Inferior parietal cortex (tissue), 1 donor: ENCODE measurements around the gene C6orf89.

Source experiments
- DNase-seq: peaks from one replicate; pipeline ENCODE4 v3.0.0-alpha.2; 2016; ENCODE audit errors: extremely low spot score

C6orf89 gene

DNA sequence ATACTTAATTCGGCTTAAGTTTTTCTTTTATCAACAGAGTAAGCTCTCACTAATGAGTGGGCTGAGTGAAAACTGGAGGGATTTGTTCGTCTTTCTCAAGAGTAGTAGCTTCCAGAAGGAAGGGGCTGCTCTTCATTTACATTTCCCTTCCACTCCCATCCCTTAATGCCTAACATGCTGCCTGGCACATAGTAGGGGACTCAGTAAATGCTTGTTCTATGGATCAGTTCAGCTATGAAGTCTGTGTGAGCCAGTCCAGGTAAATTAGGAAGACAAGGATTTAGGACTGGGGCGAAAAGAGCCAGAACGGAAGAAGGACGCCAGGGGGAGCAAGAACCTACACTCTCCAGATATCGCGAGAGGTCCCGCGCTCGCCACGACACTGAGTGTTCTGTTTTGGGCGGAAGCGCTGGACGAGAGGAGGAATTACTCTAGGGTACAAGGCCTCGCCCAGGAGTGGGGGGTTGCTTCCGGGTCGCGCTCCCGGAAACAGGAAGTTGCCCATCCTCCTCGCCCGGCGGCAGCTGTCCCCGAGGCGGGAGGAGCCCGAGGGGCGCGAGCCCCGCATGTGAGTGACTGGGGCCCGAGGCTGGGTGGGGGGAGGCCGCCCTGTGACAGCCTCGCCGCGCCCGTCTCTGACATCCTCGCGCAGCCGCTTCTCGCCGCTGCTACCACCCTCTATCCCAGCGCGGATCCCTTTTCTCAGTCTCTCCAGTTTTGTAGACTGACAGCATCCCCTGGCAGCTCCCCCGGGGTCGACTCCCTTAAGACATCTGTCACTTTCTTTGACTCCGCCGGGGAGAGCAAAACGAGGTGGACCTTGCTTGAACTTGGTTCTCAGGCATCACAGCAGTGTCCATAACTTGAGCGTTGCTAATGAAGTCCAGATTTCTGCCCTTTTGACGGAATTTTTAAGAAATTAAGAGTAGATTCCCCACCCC is at the start of gene C6orf89:
Gene C6orf89 (plus strand): TSS at position 492 of the 941 bp plus-strand sequence. CDS start 13,493 bp downstream, outside the sequence.
- DNase-seq, result peak; percentile 99

DNA sequence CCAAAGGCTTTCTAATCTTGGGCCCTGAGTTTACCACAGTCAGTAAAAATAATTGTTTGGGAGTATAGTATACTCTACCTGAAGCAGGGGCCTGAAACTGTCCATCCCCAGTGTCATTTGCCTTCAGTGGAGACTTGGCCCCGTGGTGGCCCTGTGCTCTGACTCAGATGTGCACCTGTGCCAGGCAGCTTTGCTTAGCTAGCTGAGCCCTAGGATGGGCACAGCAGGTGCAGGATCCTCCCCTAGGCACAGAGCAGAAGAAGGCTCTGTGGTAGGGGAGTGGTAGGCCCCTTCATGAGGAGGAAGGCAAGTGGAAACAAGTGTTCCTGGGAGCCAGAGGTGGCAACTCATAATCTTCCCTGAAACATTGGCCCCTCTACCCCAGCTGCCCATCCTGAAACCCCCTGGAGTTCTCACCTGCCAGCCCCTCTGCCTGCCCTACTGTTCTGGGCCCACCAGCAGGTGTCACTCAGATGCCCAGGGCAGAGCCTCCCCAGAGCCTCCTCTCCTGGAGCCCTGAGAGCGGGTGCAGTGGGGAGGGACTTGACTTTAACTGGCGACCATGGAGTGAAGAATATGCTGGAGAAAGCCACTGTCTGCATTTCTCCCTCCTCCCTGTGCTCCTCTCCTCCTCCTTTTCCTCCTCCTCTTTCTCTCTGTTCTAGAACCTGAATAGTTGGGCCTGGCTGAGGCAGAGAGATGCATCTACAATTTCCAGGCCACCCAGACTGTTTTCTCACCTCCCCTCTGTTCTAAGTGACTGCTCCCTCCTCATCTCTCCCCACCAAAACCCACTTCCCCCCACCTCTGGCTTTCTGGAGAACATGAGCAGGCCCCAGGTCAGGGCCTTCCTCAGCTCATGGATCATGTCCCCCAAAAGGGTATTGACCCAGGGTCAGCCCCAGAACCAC is 49.4 kb upstream of the C6orf89 start:
- DNase-seq, result no peak

GRCh38 chr6:36837022-36837339 is 48.8 kb upstream of the C6orf89 start:
- no peak for DNase-seq

GRCh38 chr6:36837686-36838085 is 48.1 kb upstream of the C6orf89 start:
- no peak for DNase-seq

DNA sequence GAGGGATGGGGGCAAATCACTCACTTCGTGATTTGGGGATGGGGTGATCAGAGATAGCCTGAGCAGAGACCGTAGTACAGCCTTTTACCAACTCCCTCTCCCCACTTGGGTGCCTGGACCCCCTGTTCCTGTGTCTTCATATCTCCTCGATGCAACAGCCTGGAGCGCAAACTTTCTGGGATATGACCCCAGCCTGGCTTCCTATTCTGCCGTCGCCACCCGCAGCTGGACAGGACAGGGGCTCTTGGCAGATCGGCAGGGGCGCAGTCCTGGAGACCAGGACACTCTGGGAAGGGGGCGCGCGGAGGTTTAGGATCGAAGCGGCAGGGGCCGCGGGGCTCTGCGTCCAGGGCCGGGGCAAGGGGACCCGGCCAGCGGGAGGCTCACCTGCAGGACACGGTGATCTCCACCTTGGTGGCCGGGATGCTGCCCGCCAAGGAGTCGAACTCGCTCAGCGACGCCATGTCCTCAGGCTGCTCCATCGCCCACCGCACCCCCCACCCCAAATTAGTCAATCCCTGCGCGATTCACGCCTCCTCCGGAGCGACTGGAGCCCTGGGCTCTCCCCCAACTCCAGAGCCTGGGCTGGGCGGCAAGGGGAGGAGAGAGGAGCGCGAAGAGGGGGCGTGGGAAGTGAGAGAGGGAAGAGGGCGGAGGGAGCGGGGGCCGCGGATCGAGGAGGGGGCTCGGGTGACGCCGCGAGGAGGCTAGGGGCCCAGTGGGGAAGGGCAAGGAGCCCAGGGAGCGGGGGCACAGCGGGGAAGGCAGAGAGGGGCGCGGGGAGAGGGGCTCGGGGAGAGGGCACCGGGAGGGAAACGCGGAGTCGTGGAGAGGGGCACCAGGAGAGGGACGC is 46.6 kb upstream of the C6orf89 start, which contains the start of gene CPNE5:
Gene CPNE5 (minus strand): TSS at position 549 of the 853 bp plus-strand sequence. CDS start 67 bp downstream, at position 482.
- DNase-seq, result no peak

GRCh38 chr6:36839749-36840431 is 45.9 kb upstream of the C6orf89 start:
- no peak for DNase-seq

DNA sequence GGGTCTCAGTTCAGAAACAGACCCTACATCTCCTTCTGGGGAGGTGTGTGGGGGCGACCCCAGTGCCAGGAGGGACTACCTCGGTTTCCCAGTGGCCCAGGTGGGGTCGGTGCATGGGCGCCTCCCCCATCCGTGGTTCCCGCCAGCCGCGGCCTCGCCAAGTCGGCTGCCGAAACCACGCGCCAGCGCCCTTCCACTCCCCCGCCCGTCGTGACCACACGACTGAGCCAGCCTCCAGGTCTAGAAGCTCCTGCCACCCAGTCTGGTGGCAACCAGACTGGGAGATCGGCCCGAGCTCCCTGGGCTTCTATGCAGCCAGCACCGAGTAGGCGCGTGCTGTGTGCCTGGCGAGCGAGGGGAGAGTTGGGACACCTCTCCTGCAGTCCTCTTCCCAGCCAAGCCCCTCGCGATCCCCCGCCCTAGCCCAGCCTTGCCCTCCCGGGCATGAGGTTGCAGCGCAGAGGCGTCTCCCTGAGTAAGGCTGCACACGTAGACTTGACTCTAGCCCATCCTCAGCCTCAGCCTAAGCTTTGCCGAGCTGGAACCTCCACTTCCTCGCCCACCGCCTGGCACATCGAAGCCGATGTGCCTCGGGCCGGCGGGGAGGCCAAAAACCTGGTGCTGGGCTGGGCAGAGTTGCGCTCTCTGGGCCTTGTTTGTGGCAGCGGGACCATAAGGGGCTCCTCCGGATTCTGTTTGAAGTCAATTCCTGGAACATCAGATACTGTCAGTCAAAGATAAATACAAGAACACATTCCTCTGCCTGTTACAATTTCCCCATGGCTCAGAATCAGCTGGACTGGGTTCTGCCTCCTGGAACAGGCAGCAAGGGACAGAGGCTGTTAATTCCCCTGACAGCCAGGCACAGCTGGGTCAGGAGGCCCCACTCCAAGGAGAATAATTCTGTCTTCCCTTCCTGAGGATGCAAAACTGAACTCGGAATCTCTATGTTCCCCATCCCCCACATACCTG is 45.0 kb upstream of the C6orf89 start:
- DNase-seq, result no peak

DNA sequence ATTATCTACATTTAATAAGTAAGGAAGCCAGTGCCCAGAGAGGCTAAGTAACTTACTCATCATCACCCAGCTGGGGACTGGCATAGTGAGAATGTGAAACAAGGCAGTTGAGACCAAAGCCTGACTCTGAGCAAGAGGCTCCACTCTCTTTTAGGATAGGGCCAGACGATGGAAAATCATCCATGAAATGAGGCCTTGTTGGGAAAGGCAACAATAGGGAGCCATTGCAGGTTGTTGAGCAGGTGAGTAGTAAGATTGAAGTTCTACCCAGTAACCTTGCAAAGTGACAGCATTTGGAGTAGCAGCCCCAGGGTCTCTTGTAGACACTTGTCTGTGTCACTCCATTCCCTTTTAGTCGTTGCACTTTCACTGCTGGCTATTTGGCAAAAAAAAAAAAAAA is 44.0 kb upstream of the C6orf89 start:
- no peak for DNase-seq

GRCh38 chr6:36843170-36843569 is 42.6 kb upstream of the C6orf89 start:
- no peak for DNase-seq

- DNase-seq, result no peak
These were observed 41.3 kb upstream of the C6orf89 start for GRCh38 chr6:36844232-36845170.

DNA sequence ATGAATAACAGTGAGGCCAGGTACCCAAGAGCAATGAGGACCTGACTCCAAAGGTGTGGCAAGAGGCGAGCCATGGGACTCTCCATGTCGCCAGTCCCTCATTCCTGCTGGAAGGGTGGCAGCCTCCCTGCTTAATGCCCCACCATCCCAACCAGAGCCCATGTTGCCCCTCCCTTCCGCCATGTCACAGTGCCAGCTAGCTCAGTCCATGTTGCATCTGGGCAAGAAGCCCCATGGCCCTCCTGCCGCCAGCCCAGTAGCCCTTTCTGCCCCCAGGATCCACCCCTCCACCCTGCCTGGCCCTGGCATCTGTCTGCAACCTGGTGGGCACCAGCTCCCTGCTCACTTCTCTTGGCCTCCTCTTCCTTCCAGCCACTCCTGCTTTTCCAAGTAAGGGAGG is 40.5 kb upstream of the C6orf89 start:
- no peak for DNase-seq

DNA sequence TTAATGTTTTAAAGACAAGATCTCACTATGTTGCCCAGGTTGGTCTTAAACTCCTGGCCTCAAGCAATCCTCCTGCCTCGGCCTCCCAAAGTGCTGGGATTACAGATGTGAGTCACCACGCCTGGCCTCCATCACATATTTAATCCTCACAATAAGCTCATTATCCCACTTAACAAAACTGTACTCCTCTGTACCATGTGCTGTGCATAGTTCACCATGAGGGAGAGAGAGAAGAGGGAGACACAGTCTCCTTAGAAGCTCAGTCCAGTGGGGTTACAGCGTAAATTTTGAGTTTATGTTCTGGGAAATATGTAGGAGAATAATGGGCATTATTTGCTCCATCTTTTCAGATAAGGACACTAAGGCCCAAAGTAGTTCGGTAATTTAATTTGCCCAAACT is 38.6 kb upstream of the C6orf89 start:
- DNase-seq, result no peak

DNA sequence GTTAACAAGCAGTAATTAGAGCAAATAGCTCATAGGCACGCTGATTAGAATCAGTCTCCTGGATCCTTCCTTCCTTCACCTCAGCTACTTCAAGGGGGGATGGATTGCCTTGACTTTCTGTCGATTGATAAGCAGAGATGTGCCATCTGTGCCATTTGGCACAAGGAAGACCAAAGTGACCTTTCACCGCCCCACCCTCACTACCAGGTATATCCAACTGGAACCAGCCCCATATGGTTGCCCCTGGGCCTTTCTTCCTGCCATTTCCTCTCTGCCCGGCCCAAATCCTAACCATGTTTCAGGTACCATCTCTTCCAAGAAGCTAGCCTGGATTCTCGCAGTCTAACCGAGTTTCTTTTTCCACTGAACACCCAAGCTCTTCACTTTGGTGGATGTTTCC is 37.8 kb upstream of the C6orf89 start:
- DNase-seq, result no peak

GRCh38 chr6:36848658-36849441 is 36.9 kb upstream of the C6orf89 start:
- no peak for DNase-seq

GRCh38 chr6:36850021-36850420 is 35.7 kb upstream of the C6orf89 start:
- no peak for DNase-seq

DNA sequence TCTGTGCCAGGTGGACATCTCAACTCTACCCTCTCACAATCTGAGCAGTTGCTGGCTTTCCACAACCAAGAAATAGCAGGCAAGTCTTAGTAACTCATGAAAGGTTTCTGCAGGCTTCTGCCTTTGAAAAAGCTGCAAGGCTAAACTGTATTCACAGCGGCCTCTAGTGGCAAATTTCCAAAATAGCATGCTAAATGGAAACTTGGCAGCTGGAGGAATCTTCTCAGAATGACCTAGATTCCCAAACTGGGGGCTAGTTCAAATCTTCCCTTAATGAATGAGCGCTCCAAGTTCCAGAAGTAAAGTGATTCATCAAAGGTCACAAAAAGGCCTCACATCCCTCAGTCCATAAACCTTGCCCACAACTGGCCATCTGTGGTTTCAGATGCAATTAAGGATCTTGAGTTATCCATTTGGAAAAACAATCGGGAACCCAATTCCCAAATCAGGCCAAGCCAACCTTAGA is 34.6 kb upstream of the C6orf89 start:
- DNase-seq, result peak; percentile 94

GRCh38 chr6:36851626-36852025 is 34.1 kb upstream of the C6orf89 start:
- DNase-seq, result no peak
